HK-2 (cell line): ENCODE results near the gene GRM1.

Source experiments
- DNase-seq: peaks from one replicate; pipeline ENCODE4 v3.0.0-alpha.2; 2018; ENCODE audit not compliant: unreplicated experiment

The GRM1 gene

GRCh38 chr6:146456886-146457285, 428.0 kb downstream of the GRM1 start:
- no peak for DNase-seq

- no peak for DNase-seq
These were observed 432.1 kb downstream of the GRM1 start for GRCh38 chr6:146460941-146461340.

- DNase-seq, result no peak
These were observed 441.4 kb downstream of the GRM1 start for GRCh38 chr6:146470091-146470770.

GRCh38 chr6:146472918-146473317, 444.1 kb downstream of the GRM1 start:
- DNase-seq, result no peak

- no peak for DNase-seq
These were observed 452.7 kb downstream of the GRM1 start for GRCh38 chr6:146481527-146481926.

- no peak for DNase-seq
These were observed 455.5 kb downstream of the GRM1 start for GRCh38 chr6:146484411-146484810.
